ENCODE measurements around the gene ATP6V1F. TPM values are rescaled to one million over a fixed set of nuclear protein-coding genes. Genes with fewer than 3 reads are reported as not detected.

ATP6V1F gene
- polyA plus RNA-seq, 3 donors = 327 to 593 (median 511) TPM

DNA sequence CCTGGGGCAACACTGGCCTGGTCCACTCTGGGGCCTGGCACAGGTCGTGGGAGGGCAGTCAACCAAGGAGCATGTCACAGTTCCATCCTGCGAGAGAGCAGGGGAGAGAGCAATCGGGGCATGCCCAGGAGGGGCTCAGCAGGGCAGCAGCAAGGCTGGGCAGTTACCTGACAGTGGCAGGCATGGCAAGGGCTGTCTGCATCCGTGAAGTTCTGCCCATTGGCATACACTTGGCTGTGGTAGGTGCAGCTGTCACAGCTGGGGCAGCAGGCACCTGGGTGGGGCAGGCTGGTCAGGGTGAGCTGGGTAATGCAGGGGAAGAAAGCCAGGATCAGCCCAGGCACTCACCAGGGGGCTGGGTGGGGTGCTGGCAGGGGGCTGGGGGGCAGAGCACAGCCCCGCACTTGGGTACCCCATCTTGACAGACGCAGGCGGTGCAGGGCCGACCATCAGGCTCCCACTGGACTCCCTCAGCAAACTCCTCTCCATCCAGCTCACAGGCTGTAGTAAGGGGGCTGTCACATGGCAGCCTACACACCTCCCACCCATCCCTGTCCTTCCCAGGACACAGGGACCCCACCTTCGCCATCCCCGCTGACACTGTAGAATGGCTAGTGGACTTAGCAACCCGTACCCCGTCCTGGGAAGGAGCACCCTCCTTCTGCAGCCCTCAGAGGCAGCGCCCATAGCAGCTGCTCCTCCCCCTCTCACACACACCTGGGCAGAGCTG is 30.0 kb downstream of the ATP6V1F start:
- no peak overlapping the region for H3K27ac Mint-ChIP-seq

DNA sequence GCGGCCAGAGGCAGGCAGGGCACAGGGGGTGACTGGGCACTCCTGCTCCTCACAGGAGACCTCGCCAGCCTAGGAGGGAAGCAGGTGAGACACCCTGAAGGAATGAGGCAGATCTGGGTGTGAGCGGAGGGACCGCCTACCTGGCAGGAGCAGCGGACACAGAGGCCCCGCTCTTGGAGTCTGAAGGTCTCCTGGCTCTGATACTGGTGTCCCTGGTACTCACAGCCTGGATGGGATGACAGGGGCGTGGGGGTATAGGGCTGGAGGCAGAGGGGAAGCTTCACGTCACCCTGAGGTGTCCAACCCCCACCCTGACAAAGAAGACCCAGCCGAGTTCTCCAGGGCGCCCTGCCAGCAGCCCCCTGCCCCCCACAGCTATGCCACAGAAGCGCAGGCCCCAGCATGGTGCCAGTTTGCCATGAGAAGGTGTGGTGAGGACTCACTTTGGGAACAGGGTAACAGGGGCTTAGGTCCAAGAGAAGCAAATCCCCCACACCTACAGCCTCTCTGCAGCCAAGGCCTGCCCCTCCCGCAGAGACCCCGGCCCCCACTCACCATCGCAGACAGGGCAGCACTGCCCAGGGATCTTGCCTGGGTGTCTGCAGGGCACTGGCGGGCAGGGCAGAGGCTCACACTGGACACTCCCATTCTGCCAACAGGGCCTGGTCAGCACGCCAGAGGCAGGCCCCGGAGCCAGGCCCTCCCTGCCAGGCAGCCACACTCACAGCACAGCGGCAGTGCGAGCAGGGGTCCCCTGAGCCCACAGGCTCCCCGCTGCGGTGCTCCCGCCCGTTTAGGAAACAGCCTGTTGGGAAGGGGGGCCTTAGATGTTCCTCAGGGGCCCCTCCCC is 30.8 kb downstream of the ATP6V1F start:
- Histone ChIP-seq H3K36me3 (replicated peaks in 1 of 2; ENCODE audit: control insufficient read depth in 1 of 2, insufficient read depth in 2 of 2, low read length in 2 of 2) (no peaks in the 10 kb centered on the region), H3K4me2 (replicated peaks; ENCODE audit: extremely low read depth, low read length, poor library complexity, severe bottlenecking) (no peak overlapping the region), H3K27me3 (ENCODE audit: control insufficient read depth in 2 of 2, insufficient read depth in 2 of 2, low read length in 2 of 2) (peaks cover 11 to 36% of the 10 kb centered on the region in 2 donors), H4K20me1 (ENCODE audit: insufficient read depth, low read length) (no peaks in the 10 kb centered on the region), H2AFZ (ENCODE audit: insufficient read depth, low read depth, low read length, poor library complexity, severe bottlenecking) (no peak overlapping the region), H3K79me2 (ENCODE audit: insufficient read depth, low read length) (no peaks in the 10 kb centered on the region), H3K4me3 (replicated peaks in 1 of 3; ENCODE audit: low read depth in 2 of 3, low read length in 3 of 3) (no peak overlapping the region), H3K9ac (ENCODE audit: insufficient read depth, low read length, poor library complexity, severe bottlenecking) (no peak overlapping the region), H3K9me3 (replicated peaks in 1 of 2; ENCODE audit: control insufficient read depth in 1 of 2, insufficient read depth in 1 of 2, low read length in 2 of 2) (no peaks in the 10 kb centered on the region), H3K4me1 (ENCODE audit: control insufficient read depth in 1 of 2, insufficient read depth in 2 of 2, low read length in 2 of 2) (peaks cover 5 to 8% of the 10 kb centered on the region in 2 donors), H3K27ac (ENCODE audit: low read depth in 1 of 2, low read length in 2 of 2) (no peak overlapping the region)
- TF ChIP-seq, protein P1, sequence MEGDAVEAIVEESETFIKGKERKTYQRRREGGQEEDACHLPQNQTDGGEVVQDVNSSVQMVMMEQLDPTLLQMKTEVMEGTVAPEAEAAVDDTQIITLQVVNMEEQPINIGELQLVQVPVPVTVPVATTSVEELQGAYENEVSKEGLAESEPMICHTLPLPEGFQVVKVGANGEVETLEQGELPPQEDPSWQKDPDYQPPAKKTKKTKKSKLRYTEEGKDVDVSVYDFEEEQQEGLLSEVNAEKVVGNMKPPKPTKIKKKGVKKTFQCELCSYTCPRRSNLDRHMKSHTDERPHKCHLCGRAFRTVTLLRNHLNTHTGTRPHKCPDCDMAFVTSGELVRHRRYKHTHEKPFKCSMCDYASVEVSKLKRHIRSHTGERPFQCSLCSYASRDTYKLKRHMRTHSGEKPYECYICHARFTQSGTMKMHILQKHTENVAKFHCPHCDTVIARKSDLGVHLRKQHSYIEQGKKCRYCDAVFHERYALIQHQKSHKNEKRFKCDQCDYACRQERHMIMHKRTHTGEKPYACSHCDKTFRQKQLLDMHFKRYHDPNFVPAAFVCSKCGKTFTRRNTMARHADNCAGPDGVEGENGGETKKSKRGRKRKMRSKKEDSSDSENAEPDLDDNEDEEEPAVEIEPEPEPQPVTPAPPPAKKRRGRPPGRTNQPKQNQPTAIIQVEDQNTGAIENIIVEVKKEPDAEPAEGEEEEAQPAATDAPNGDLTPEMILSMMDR (IDR thresholded peaks at IDR 0.05) = no peak
- H3K9me3 Mint-ChIP-seq = peaks cover 0 to 10% (median 2%) of the 10 kb centered on the region in 7 donors
- WGBS (ENCODE audit: insufficient coverage) = 99% methylated on average over 10 of the region's 23 CpGs
- no peak overlapping the region for H3K27ac Mint-ChIP-seq
- H3K36me3 Mint-ChIP-seq = peaks cover 0 to 2% of the 10 kb centered on the region in 2 donors
- H3K4me1 Mint-ChIP-seq = no peaks in the 10 kb centered on the region
- H3K4me3 Mint-ChIP-seq = no peak overlapping the region
- no peak for DNase-seq
- H3K27me3 Mint-ChIP-seq (ENCODE audit: low read depth in 3 of 3) = peaks cover 22 to 38% (median 29%) of the 10 kb centered on the region in 3 donors
- intact Hi-C loops (cut with micrococcal nuclease) = no loop called here

More for the DNA sequence above, 30.0 kb downstream of the ATP6V1F start:
- Histone ChIP-seq H3K79me2 (ENCODE audit: insufficient read depth, low read length) (no peaks in the 10 kb centered on the region), H3K9me3 (replicated peaks in 1 of 2; ENCODE audit: control insufficient read depth in 1 of 2, insufficient read depth in 1 of 2, low read length in 2 of 2) (no peaks in the 10 kb centered on the region), H3K4me1 (ENCODE audit: control insufficient read depth in 1 of 2, insufficient read depth in 2 of 2, low read length in 2 of 2) (peaks cover 5 to 8% of the 10 kb centered on the region in 2 donors), H4K20me1 (ENCODE audit: insufficient read depth, low read length) (no peaks in the 10 kb centered on the region), H3K4me2 (replicated peaks; ENCODE audit: extremely low read depth, low read length, poor library complexity, severe bottlenecking) (no peak overlapping the region), H3K27me3 (ENCODE audit: control insufficient read depth in 2 of 2, insufficient read depth in 2 of 2, low read length in 2 of 2) (peaks cover 11 to 36% of the 10 kb centered on the region in 2 donors), H3K9ac (ENCODE audit: insufficient read depth, low read length, poor library complexity, severe bottlenecking) (no peak overlapping the region), H3K36me3 (replicated peaks in 1 of 2; ENCODE audit: control insufficient read depth in 1 of 2, insufficient read depth in 2 of 2, low read length in 2 of 2) (no peaks in the 10 kb centered on the region), H3K27ac (ENCODE audit: low read depth in 1 of 2, low read length in 2 of 2) (no peak overlapping the region), H2AFZ (ENCODE audit: insufficient read depth, low read depth, low read length, poor library complexity, severe bottlenecking) (no peak overlapping the region), H3K4me3 (replicated peaks in 1 of 3; ENCODE audit: low read depth in 2 of 3, low read length in 3 of 3) (no peak overlapping the region)
- Mint-ChIP-seq H3K9me3 (peaks cover 0 to 10% (median 2%) of the 10 kb centered on the region in 7 donors), H3K4me1 (no peaks in the 10 kb centered on the region), H3K27me3 (ENCODE audit: low read depth in 3 of 3) (peaks cover 22 to 38% (median 29%) of the 10 kb centered on the region in 3 donors), H3K4me3 (no peak overlapping the region), H3K36me3 (peaks cover 0 to 2% of the 10 kb centered on the region in 2 donors)
- WGBS (ENCODE audit: insufficient coverage) = 96% methylated on average over 12 of the region's 13 CpGs
- intact Hi-C loops (cut with micrococcal nuclease) = no loop called here
- DNase-seq = no peak
- TF ChIP-seq, protein P1 (IDR thresholded peaks at IDR 0.05) = no peak

Measured in CD14-positive monocyte (primary cell).